Subcutaneous adipose tissue (tissue), 4 donors: Measurements from ENCODE around the gene TMEM184B. TPM values are rescaled to one million over a fixed set of nuclear protein-coding genes. Genes with fewer than 3 reads are reported as not detected.

ENCODE experiments used
- total RNA-seq, 4 donors: library from RNA; depleted of rRNA; stranded (reverse); fragments of >200 nt; gene quantifications; one replicate each; pipeline ENCODE4 v1.1.0, GENCODE V29; 2016
- TF ChIP-seq, protein P1 (sequence below): fragments of 450-650 bp; IDR thresholded peaks from one replicate; pipeline ENCODE4 v1.5.1; 2016; ENCODE audit warnings: low read depth, mild to moderate bottlenecking, control low read depth, antibody characterized with exemption, moderate library complexity

TMEM184B gene
- total RNA-seq, 4 donors from 2014 or later, result 23.6 to 105 (median 41.4) TPM

GRCh38 chr22:38271101-38271500, 1.7 kb downstream of the TMEM184B start:
- TF ChIP-seq, protein P1, sequence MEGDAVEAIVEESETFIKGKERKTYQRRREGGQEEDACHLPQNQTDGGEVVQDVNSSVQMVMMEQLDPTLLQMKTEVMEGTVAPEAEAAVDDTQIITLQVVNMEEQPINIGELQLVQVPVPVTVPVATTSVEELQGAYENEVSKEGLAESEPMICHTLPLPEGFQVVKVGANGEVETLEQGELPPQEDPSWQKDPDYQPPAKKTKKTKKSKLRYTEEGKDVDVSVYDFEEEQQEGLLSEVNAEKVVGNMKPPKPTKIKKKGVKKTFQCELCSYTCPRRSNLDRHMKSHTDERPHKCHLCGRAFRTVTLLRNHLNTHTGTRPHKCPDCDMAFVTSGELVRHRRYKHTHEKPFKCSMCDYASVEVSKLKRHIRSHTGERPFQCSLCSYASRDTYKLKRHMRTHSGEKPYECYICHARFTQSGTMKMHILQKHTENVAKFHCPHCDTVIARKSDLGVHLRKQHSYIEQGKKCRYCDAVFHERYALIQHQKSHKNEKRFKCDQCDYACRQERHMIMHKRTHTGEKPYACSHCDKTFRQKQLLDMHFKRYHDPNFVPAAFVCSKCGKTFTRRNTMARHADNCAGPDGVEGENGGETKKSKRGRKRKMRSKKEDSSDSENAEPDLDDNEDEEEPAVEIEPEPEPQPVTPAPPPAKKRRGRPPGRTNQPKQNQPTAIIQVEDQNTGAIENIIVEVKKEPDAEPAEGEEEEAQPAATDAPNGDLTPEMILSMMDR, result no peak

DNA sequence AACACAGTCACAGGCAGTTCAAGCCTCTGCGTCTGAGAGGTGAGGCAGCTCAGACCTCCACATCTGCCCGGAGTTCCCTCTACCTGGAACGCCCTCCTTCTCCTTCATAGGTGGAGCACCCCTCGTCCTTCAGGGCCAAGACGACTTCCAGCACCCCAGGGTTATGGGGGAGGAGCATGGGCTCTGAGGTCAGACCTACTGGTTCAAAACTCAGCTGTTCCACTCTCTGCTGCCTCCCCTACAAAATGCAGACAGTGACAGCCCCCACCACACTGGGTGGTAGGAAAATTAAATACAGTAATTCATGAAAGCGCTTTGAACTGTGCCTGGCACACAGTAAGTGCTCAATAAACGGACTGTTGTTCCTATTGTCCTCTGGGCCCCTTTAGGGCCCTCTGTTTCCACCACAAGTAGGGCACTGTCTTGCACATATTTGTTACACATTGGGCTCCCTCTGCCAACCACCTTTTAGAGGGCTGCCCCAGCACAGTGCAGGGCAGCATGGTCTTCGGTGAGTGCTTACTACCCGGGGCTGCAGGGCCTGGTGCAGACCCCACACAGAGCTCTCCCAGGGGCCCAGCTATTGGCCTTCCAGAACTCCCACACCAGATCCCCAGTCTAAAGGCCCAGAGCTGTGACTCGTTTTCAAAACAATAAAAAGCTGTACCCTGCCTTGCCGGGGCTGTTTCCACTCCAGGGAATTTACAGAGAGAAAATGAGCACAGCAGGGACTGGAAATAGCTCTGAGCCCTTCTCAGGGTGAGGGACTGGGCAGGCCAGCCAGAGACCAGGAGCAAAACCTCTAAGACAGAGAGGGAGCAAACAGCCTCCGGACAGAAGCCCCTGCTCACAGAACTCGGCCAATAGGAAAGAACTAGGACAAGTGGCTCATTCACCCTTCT, 2.5 kb downstream of the TMEM184B start:
- TF ChIP-seq, protein P1, result no peak

DNA sequence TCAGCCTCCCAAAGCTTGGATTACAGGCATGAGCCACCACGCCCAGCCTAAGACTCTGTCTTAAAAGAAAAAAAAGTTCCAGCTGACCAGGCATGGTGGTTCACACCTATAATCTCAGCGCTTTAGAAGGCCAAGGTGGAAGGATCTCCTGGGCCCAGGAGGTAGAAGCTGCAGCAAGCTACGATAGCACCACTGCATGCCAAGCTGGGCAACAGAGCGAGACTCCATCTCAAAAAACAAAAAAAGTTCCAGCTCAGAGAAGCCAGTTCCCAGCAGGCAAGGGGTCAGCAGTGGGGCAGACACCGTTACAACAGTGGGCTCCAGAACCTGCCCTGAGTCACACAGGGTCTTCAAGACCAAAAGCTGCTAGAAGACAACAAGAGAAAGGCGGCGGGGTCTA, 3.3 kb downstream of the TMEM184B start:
- TF ChIP-seq, protein P1, result no peak

DNA sequence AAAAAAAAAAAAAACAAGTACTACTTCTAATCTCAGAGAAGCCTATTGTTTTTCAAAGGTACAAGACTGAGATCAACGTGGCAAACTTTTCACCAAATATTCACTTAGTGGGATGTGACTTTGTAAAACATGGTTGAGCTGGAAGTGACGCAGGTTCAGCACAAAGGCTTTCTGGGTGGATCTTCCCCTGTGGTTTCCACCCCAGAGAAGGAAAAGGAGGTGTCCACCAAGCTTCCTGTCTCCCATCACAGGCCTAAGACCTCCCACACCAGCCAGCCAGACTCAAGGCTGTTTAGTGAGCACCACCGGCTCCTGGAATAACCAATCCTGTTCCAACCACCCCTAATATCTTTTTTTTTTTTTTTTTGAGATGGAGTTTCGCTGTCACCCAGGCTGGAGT, 5.7 kb downstream of the TMEM184B start:
- TF ChIP-seq, protein P1, result no peak

DNA sequence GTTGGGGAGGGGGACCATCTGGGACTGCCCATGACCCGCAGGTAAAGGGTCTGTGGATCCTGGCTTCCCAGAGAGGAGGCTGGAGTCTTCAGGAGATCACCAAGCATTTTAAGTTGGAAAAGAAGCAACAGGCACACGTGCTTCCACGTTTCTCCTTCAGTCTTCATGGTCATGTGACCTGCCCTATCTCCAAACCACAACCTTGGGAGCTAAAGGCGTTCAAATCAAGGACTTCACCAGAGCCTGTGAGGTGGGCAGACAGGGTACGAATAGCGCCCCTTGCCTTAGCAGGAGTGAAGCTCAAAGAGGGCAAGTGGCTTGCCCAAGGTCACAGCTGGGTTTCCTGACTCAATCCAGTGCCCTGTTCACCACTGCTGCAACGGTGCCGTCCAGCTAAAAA, 6.7 kb downstream of the TMEM184B start:
- TF ChIP-seq, protein P1, result no peak

DNA sequence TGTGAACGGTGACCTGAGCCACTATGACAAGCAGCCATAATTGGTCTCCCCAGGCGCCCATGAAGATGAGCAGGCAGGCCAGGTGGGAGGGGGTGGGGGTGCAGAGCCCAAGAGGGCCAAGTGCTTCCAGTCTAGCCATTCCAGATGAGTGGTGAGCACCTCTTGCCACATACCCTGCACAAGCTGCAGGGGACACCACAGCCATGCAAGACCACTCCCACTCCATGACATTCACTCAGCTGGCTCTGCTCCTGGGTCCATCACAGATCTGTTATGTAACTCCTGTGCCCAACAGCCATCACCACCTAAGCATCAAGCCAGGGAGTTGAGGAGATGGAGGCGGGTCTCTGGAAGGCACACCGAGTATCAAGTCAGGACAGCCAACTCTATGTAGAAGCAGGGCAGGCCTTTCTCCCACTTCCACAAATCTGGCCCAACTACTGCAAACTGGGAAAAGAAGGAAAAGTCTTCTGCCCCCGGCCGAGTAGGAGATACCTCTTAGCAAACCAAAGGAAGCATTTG, 8.4 kb downstream of the TMEM184B start:
- TF ChIP-seq, protein P1, result no peak

DNA sequence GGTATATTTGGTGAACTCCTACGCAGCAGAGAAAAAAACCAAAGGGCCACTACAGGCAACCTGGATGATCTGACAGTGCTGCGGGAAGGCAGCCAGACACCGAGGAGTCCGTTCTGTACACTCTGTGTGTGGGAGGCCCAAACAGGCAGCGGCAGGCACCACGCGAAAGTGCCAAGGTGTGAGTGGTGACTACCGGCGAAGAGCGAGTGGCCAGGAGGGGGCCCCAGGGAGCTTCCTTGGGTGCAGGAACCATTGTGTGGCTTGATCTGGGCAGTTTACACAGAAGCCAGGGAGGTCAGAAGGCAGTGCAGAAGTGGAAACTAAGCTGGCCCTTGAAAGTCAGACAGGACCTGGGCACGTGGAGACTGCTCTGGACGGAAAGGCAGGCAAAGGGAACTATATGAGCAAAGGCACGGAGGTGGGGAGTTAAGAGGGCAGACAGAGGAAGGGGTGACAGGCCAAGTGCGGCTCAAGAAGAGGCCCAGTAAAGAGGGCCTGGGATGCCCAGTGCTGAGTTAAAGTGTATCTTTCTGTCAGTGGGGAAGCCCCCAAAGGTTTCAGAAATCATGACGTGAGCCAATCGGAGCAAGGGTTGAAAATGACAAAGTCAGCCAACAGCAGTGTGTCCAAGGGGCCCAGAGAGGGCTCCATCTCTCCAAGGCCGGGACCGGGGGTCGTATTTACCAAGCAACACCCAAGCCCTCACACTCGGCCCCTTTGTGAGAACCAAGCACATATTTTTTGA, 10.6 kb downstream of the TMEM184B start:
- TF ChIP-seq, protein P1, result no peak
